H9 (cell line): ENCODE results near the gene WNT6. TPM values are rescaled to one million over a fixed set of nuclear protein-coding genes. Genes with fewer than 3 reads are reported as not detected.

Experiments
- DNase-seq: peaks from one replicate; pipeline ENCODE4 v3.0.0-alpha.2; 2017
- H2AFZ ChIP-seq: one replicate; pipeline ENCODE4 v1.6.1; 2013; ENCODE audit warnings: mild to moderate bottlenecking, low read length, control low read depth, moderate library complexity
- H2AK5ac ChIP-seq: 2 replicates; pipeline ENCODE4 v1.6.1; 2013; ENCODE audit warnings: low read length, control low read depth, mixed read lengths; ENCODE audit not compliant: insufficient read length
- H2BK120ac ChIP-seq: one replicate; pipeline ENCODE4 v1.6.1; 2013; ENCODE audit warnings: low read depth, mild to moderate bottlenecking, low read length, control low read depth, inconsistent platforms; ENCODE audit not compliant: poor library complexity, severe bottlenecking
- H2BK12ac ChIP-seq: 2 replicates; pipeline ENCODE4 v1.6.1; 2013; ENCODE audit warnings: low read length, control low read depth, mixed read lengths, low read depth; ENCODE audit not compliant: insufficient read length
- H2BK15ac ChIP-seq: 2 replicates; pipeline ENCODE4 v1.6.1; 2013; ENCODE audit warnings: low read depth, low read length, control low read depth
- H2BK20ac ChIP-seq: one replicate; pipeline ENCODE4 v1.6.1; 2013; ENCODE audit warnings: low read depth, mild to moderate bottlenecking, low read length, control low read depth, inconsistent platforms; ENCODE audit not compliant: poor library complexity, severe bottlenecking
- H2BK5ac ChIP-seq: 2 replicates; pipeline ENCODE4 v1.6.1; 2013; ENCODE audit warnings: low read length, control low read depth, mixed read lengths; ENCODE audit not compliant: insufficient read length
- H3K14ac ChIP-seq: 2 replicates; pipeline ENCODE4 v1.6.1; 2013; ENCODE audit warnings: low read length, control low read depth; ENCODE audit not compliant: insufficient read depth
- H3K18ac ChIP-seq: 2 replicates; pipeline ENCODE4 v1.6.1; 2013; ENCODE audit warnings: low read depth, mild to moderate bottlenecking, mixed read lengths, low read length, control low read depth; ENCODE audit not compliant: insufficient read length
- H3K23ac ChIP-seq: 2 replicates; pipeline ENCODE4 v1.6.1; 2013; ENCODE audit warnings: low read length, control low read depth, mixed read lengths, low read depth; ENCODE audit not compliant: insufficient read length
- H3K23me2 ChIP-seq: 2 replicates; pipeline ENCODE4 v1.6.1; 2013; ENCODE audit warnings: low read depth, mild to moderate bottlenecking, mixed read lengths, low read length, control low read depth; ENCODE audit not compliant: insufficient read length, poor library complexity, severe bottlenecking
- H3K27ac ChIP-seq: 2 replicates; pipeline ENCODE4 v1.5.1; 2013; ENCODE audit warnings: low read length, control low read depth, mixed read lengths, low read depth; ENCODE audit not compliant: insufficient read length
- H3K27me3 ChIP-seq: 2 replicates; pipeline ENCODE4 v1.6.1; 2013; ENCODE audit warnings: low read length, control low read depth, inconsistent platforms; ENCODE audit not compliant: insufficient read depth
- H3K4ac ChIP-seq: 2 replicates; pipeline ENCODE4 v1.6.1; 2013; ENCODE audit warnings: low read depth, mild to moderate bottlenecking, control low read depth, inconsistent platforms, low read length, moderate library complexity
- H3K4me1 ChIP-seq: 2 replicates; pipeline ENCODE4 v1.6.1; 2013; ENCODE audit warnings: low read length, control low read depth, inconsistent platforms; ENCODE audit not compliant: insufficient read depth
- H3K4me2 ChIP-seq: 2 replicates; pipeline ENCODE4 v1.6.1; 2013; ENCODE audit warnings: low read length, control low read depth, mixed read lengths; ENCODE audit not compliant: insufficient read length, insufficient read depth
- H3K56ac ChIP-seq: 2 replicates; pipeline ENCODE4 v1.6.1; 2013; ENCODE audit warnings: low read depth, mild to moderate bottlenecking, mixed read lengths, low read length, control low read depth; ENCODE audit not compliant: insufficient read length
- H3K79me1 ChIP-seq: 2 replicates; pipeline ENCODE4 v1.6.1; 2013; ENCODE audit warnings: low read depth, mild to moderate bottlenecking, moderate library complexity, low read length, control low read depth, inconsistent platforms; ENCODE audit not compliant: insufficient read depth, poor library complexity, severe bottlenecking
- H3K79me2 ChIP-seq: 2 replicates; pipeline ENCODE4 v1.6.1; 2013; ENCODE audit warnings: low read length, control low read depth, inconsistent platforms; ENCODE audit not compliant: insufficient read depth
- H3K9ac ChIP-seq: 2 replicates; pipeline ENCODE4 v1.6.1; 2013; ENCODE audit warnings: low read length, control low read depth, mixed read lengths; ENCODE audit not compliant: insufficient read length; ENCODE audit errors: extremely low read depth
- H3K9me3 ChIP-seq: one replicate; pipeline ENCODE4 v1.6.1; 2013; ENCODE audit warnings: low read depth, low read length, inconsistent platforms; ENCODE audit not compliant: control insufficient read depth
- H3T11ph ChIP-seq: one replicate; pipeline ENCODE4 v1.6.1; 2013; ENCODE audit warnings: mild to moderate bottlenecking, low read length, control low read depth, inconsistent platforms
- H4K20me1 ChIP-seq: one replicate; pipeline ENCODE4 v1.6.1; 2013; ENCODE audit not compliant: control insufficient read depth, insufficient read length, insufficient read depth
- H4K5ac ChIP-seq: 2 replicates; pipeline ENCODE4 v1.6.1; 2013; ENCODE audit warnings: low read depth, mild to moderate bottlenecking, mixed read lengths, low read length, control low read depth; ENCODE audit not compliant: insufficient read length
- H4K8ac ChIP-seq: replicated peaks from 2 replicates; pipeline ENCODE4 v1.6.1; 2013; ENCODE audit warnings: low read length, control low read depth, mixed read lengths, low read depth; ENCODE audit not compliant: insufficient read length
- H4K91ac ChIP-seq: 2 replicates; pipeline ENCODE4 v1.6.1; 2013; ENCODE audit warnings: low read depth, mild to moderate bottlenecking, moderate library complexity, mixed read lengths, low read length, control low read depth; ENCODE audit not compliant: insufficient read length
- H3K27ac Mint-ChIP-seq, 3 experiments: 2 replicates in 2 of 3; 3 replicates in 1 of 3; pipeline ENCODE4 v1.8.0; 2020 to 2021; ENCODE audit warnings: mixed read lengths in 3 of 3, mild to moderate bottlenecking in 1 of 3, moderate library complexity in 1 of 3
- H3K27me3 Mint-ChIP-seq: 2 replicates; pipeline ENCODE4 v1.8.0; 2021; ENCODE audit warnings: low read depth, mild to moderate bottlenecking, moderate library complexity, mixed read lengths
- H3K36me3 Mint-ChIP-seq, 3 experiments: 2 replicates in 2 of 3; 3 replicates in 1 of 3; pipeline ENCODE4 v1.8.0; 2020 to 2021; ENCODE audit warnings: low read depth in 3 of 3, mixed read lengths in 3 of 3; ENCODE audit not compliant: insufficient read depth in 1 of 3
- H3K4me1 Mint-ChIP-seq, 2 experiments: 2 replicates each; pipeline ENCODE4 v1.8.0; 2020; ENCODE audit warnings: mixed read lengths in 2 of 2
- H3K4me3 Mint-ChIP-seq, 2 experiments: 2 replicates in 1 of 2; 3 replicates in 1 of 2; pipeline ENCODE4 v1.8.0; 2020 to 2021; ENCODE audit warnings: mild to moderate bottlenecking in 2 of 2, mixed read lengths in 2 of 2, moderate library complexity in 1 of 2
- H3K9me3 Mint-ChIP-seq, 2 experiments: 2 replicates in 1 of 2; 3 replicates in 1 of 2; pipeline ENCODE4 v1.8.0; 2020; ENCODE audit warnings: mild to moderate bottlenecking in 2 of 2, mixed read lengths in 2 of 2, moderate library complexity in 1 of 2
- WGBS: extraction: QIAGEN DNeasy Blood & Tissue Kit; methylation state at CpG from one replicate; pipeline ENCODE4 v1.1.7; 2013; ENCODE audit warnings: missing lambda C conversion rate, low lambda C conversion rate, mixed read lengths; ENCODE audit not compliant: insufficient read length; ENCODE audit errors: extremely low coverage; 5-methylcytosine and 5-hydroxymethylcytosine counted together
- total RNA-seq: library from RNA; stranded (reverse); gene quantifications from 2 replicates; pipeline ENCODE4 v1.2.1, GENCODE V29; 2021
- TF ChIP-seq, protein P1 (sequence below): fragments of 200-600 bp; sonication (generic); conservative IDR thresholded peaks from 3 replicates; pipeline ENCODE4 v1.8.0; 2021; ENCODE audit warnings: antibody characterized with exemption, mild to moderate bottlenecking

WNT6 gene
- total RNA-seq, 1 experiment from 2014 or later: not detected

DNA sequence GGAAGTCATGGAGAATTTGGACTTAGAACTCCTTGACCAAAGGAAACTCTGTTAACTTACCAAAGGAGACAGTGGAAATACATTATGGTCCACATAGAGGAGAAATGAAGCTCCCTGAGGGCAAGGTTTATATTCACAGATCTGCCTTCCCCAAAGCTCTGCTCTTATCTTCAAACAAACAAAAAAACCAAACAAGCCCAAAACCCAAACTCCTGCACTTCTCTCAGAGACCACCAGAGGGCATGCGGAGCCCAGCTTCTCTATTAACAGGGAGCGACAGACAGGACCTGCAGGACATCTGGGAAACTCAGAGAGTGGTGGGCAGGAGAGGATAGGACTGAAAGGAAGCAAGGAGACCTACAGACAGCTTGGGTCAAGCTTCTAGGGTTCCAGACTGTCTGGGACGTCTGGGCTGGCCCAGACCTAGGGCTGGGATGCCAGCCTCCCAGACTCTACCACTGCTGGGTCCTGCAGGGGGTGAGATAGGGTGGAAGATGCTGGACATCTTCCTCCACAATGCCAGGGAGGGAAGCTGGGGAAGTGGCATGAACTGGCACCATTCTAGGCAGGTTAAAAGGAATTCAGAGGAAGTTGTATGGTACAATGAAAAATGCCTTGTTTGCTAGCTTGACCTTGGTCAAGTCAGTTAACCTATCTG lies 17.1 kb downstream of the WNT6 start:
- Histone ChIP-seq H2AFZ (no peak overlapping the region), H2BK15ac (no peak overlapping the region), H3K4ac (no peak overlapping the region), H2BK12ac (no peak overlapping the region), H4K20me1 (peaks cover 2% of the 10 kb centered on the region), H3K18ac (no peak overlapping the region), H3K14ac (no peak overlapping the region), H2AK5ac (no peak overlapping the region), H3K4me1 (no peaks in the 10 kb centered on the region), H4K8ac (no peak overlapping the region), H3K79me2 (no peaks in the 10 kb centered on the region), H2BK5ac (no peak overlapping the region), H2BK20ac (no peak overlapping the region), H3K23ac (no peak overlapping the region), H4K91ac (no peak overlapping the region), H3K27me3 (peaks cover 93% of the 10 kb centered on the region), H3K56ac (no peak overlapping the region), H3K79me1 (no peaks in the 10 kb centered on the region), H2BK120ac (no peak overlapping the region), H3T11ph (no peak overlapping the region), H4K5ac (no peak overlapping the region), H3K23me2 (peaks cover 2% of the 10 kb centered on the region), H3K9ac (no peak overlapping the region), H3K9me3 (no peaks in the 10 kb centered on the region), H3K4me2 (no peak overlapping the region), H3K27ac (no peak overlapping the region)
- Mint-ChIP-seq H3K4me1 (peaks cover 26 to 40% of the 10 kb centered on the region in 2 experiments), H3K36me3 (no peaks in the 10 kb centered on the region; a peak in 2 of 7 replicates), H3K27me3 (peaks cover 97% of the 10 kb centered on the region), H3K4me3 (no peak overlapping the region), H3K27ac (no peak overlapping the region), H3K9me3 (peaks cover 2% of the 10 kb centered on the region in 2 experiments; a peak in 2 of 5 replicates)
- DNase-seq: peak; percentile 81
- no CpG with 5 or more reads among the region's 3 CpGs for WGBS
- TF ChIP-seq, protein P1, sequence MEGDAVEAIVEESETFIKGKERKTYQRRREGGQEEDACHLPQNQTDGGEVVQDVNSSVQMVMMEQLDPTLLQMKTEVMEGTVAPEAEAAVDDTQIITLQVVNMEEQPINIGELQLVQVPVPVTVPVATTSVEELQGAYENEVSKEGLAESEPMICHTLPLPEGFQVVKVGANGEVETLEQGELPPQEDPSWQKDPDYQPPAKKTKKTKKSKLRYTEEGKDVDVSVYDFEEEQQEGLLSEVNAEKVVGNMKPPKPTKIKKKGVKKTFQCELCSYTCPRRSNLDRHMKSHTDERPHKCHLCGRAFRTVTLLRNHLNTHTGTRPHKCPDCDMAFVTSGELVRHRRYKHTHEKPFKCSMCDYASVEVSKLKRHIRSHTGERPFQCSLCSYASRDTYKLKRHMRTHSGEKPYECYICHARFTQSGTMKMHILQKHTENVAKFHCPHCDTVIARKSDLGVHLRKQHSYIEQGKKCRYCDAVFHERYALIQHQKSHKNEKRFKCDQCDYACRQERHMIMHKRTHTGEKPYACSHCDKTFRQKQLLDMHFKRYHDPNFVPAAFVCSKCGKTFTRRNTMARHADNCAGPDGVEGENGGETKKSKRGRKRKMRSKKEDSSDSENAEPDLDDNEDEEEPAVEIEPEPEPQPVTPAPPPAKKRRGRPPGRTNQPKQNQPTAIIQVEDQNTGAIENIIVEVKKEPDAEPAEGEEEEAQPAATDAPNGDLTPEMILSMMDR: peak; percentile 95
